Activated CD8-positive, alpha-beta memory T cell treated with anti-CD3 and anti-CD28 coated beads, Interleukin-2, amount 50 U/mL, for 1 hour (primary cell): ENCODE results near the gene COQ10B.

ENCODE experiments used
- DNase-seq: peaks from one replicate; pipeline ENCODE4 v3.0.0-alpha.2; 2020; ENCODE audit errors: extremely low read depth

COQ10B gene

GRCh38 chr2:197500503-197501131 lies 47.3 kb downstream of the COQ10B start:
- no peak for DNase-seq

GRCh38 chr2:197502201-197502600 lies 48.8 kb downstream of the COQ10B start:
- no peak for DNase-seq

- DNase-seq = no peak
These were observed 49.3 kb downstream of the COQ10B start for GRCh38 chr2:197502685-197503084.

GRCh38 chr2:197504000-197504399 lies 50.6 kb downstream of the COQ10B start:
- no peak for DNase-seq

GRCh38 chr2:197504512-197504911 lies 51.2 kb downstream of the COQ10B start:
- no peak for DNase-seq

- no peak for DNase-seq
These were observed 53.3 kb downstream of the COQ10B start for GRCh38 chr2:197506658-197507057.

GRCh38 chr2:197513915-197514314 lies 60.6 kb downstream of the COQ10B start:
- no peak for DNase-seq

- DNase-seq = no peak
These were observed 61.4 kb downstream of the COQ10B start for GRCh38 chr2:197514754-197515153.

- no peak for DNase-seq
These were observed 62.0 kb downstream of the COQ10B start for GRCh38 chr2:197515315-197515738.

GRCh38 chr2:197515739-197516392 lies 62.5 kb downstream of the COQ10B start, which contains the start of gene MOB4:
Gene MOB4, plus strand, starts transcription at chr2:197516066. Its CDS starts 21 bp downstream, at chr2:197516087.
- DNase-seq = peak; percentile 71

- no peak for DNase-seq
These were observed 63.0 kb downstream of the COQ10B start for GRCh38 chr2:197516393-197516761.

- no peak for DNase-seq
These were observed 63.8 kb downstream of the COQ10B start for GRCh38 chr2:197517150-197517549.
